BE2C (cell line): ENCODE measurements around the gene VAPB.

Experiments
- DNase-seq: peaks from one replicate; pipeline ENCODE4 v3.0.0-alpha.2; 2020
- H3K27me3 ChIP-seq: fragments of 250-450 bp; sonication (Bioruptor Pico); 2 replicates; pipeline ENCODE4 v1.5.1; 2020; ENCODE audit warnings: mild to moderate bottlenecking
- H3K36me3 ChIP-seq: fragments of 250-450 bp; sonication (Bioruptor Pico); 2 replicates; pipeline ENCODE4 v1.5.1; 2020; ENCODE audit warnings: mild to moderate bottlenecking
- H3K4me1 ChIP-seq: fragments of 250-450 bp; sonication (Bioruptor Pico); 2 replicates; pipeline ENCODE4 v1.5.1; 2020
- H3K4me3 ChIP-seq: 2 replicates; pipeline ENCODE4 v1.5.1; 2011; ENCODE audit warnings: low read depth, low read length
- H3K9me3 ChIP-seq: fragments of 250-450 bp; sonication (Bioruptor Pico); 2 replicates; pipeline ENCODE4 v1.5.1; 2020
- CTCF ChIP-seq: IDR thresholded peaks from 2 replicates; pipeline ENCODE4 v1.5.1; 2012; ENCODE audit warnings: mild to moderate bottlenecking, low read depth, low read length

The VAPB gene

GRCh38 chr20:58497076-58497641, 108.1 kb downstream of the VAPB start:
- no peaks in the 10 kb centered on the region for H3K4me1 ChIP-seq
- no peak for TF ChIP-seq CTCF
- H3K36me3 ChIP-seq = no peaks in the 10 kb centered on the region
- H3K4me3 ChIP-seq = no peak overlapping the region
- H3K27me3 ChIP-seq = no peaks in the 10 kb centered on the region
- DNase-seq = no peak
- 0 out of 2 replicates have a peak, but pooled peaks cover 3% of the 10 kb centered on the region for H3K9me3 ChIP-seq

GRCh38 chr20:58497724-58498469, 108.9 kb downstream of the VAPB start:
- DNase-seq = no peak
- H3K36me3 ChIP-seq = no peaks in the 10 kb centered on the region
- H3K4me3 ChIP-seq = no peak overlapping the region
- H3K27me3 ChIP-seq = no peaks in the 10 kb centered on the region
- 0 out of 2 replicates have a peak, but pooled peaks cover 3% of the 10 kb centered on the region for H3K9me3 ChIP-seq
- TF ChIP-seq CTCF = no peak
- no peaks in the 10 kb centered on the region for H3K4me1 ChIP-seq

- H3K4me1 ChIP-seq = no peaks in the 10 kb centered on the region
- no peaks in the 10 kb centered on the region for H3K27me3 ChIP-seq
- 0 out of 2 replicates have a peak, but pooled peaks cover 3% of the 10 kb centered on the region for H3K9me3 ChIP-seq
- TF ChIP-seq CTCF = no peak
- no peak for DNase-seq
- H3K4me3 ChIP-seq = no peak overlapping the region
- H3K36me3 ChIP-seq = no peaks in the 10 kb centered on the region
Measured at GRCh38 chr20:58498470-58499068, 109.5 kb downstream of the VAPB start.

GRCh38 chr20:58500256-58500655, 111.2 kb downstream of the VAPB start:
- Histone ChIP-seq H3K27me3 (no peaks in the 10 kb centered on the region), H3K9me3 (0 out of 2 replicates have a peak, but pooled peaks cover 3% of the 10 kb centered on the region), H3K36me3 (no peaks in the 10 kb centered on the region), H3K4me1 (no peaks in the 10 kb centered on the region), H3K4me3 (no peak overlapping the region)
- DNase-seq = no peak
- TF ChIP-seq CTCF = no peak
